Endothelial cell of umbilical vein (primary cell): ENCODE measurements around the gene ARL5C. TPM values are rescaled to one million over a fixed set of nuclear protein-coding genes. Genes with fewer than 3 reads are reported as not detected.

Source experiments
- BruUV-seq: library from RNA; stranded (reverse); fragments of 400-500 nt; replicated peaks from 2 replicates; lab custom pipeline; 2021; lab: Mats Ljungman, UMichigan
- CTCF ChIA-PET: fragments of 300-600, 350-600 bp; sonication (Branson Sonifier 250); formaldehyde crosslinking; loops from one replicate; lab custom pipeline; 2021; ENCODE audit warnings: antibody characterized with exemption, inconsistent platforms; lab: Charles Lee
- POLR2A ChIA-PET: fragments of 300-600, 350-600 bp; sonication (Branson Sonifier 250); formaldehyde crosslinking; loops from one replicate; lab custom pipeline; 2021; ENCODE audit warnings: antibody characterized with exemption, inconsistent platforms; lab: Charles Lee
- DNase-seq: peaks from one replicate; pipeline ENCODE4 v3.0.0-alpha.2; 2011; ENCODE audit warnings: low read depth, low spot score
- FAIRE-seq: peaks from 2 replicates; lab custom pipeline; 2011; peaks lifted over from hg19 to GRCh38; lab: Jason Lieb, UNC
- H2AFZ ChIP-seq: 2 replicates; pipeline ENCODE4 v1.6.0; 2012; ENCODE audit warnings: low read depth, low read length, control low read depth, inconsistent platforms
- H3K27ac ChIP-seq: 2 replicates; pipeline ENCODE4 v1.5.1; 2011; ENCODE audit warnings: low read depth, mild to moderate bottlenecking, control low read depth, low read length, moderate library complexity; ENCODE audit not compliant: insufficient read depth
- H3K27me3 ChIP-seq, 2 experiments: 2 replicates each; pipeline versions ENCODE4 v1.6.0 to v1.6.1; 2011; ENCODE audit warnings: low read length in 2 of 2, mixed read lengths in 1 of 2; ENCODE audit not compliant: control insufficient read depth in 2 of 2, insufficient read depth in 2 of 2
- H3K36me3 ChIP-seq, 2 experiments: 2 replicates in 1 of 2; 3 replicates in 1 of 2; pipeline ENCODE4 v1.5.1; 2011; ENCODE audit warnings: low read length in 2 of 2, mild to moderate bottlenecking in 1 of 2, moderate library complexity in 1 of 2; ENCODE audit not compliant: control insufficient read depth in 2 of 2, insufficient read depth in 2 of 2; ENCODE audit errors: extremely low read depth in 1 of 2
- H3K4me1 ChIP-seq: 3 replicates; pipeline ENCODE4 v1.5.1; 2011; ENCODE audit warnings: mild to moderate bottlenecking, low read length; ENCODE audit not compliant: control insufficient read depth, insufficient read depth; ENCODE audit errors: extremely low read depth
- H3K4me2 ChIP-seq: 2 replicates; pipeline ENCODE4 v1.6.1; 2011; ENCODE audit warnings: low read length, control low read depth, mixed read lengths; ENCODE audit not compliant: insufficient read depth
- H3K4me3 ChIP-seq, 3 experiments: fragments of 200-600 bp in 1 of 3; sonication (generic), shearing (Covaris generic) in 1 of 3; replicated peaks in 1 of 3; 2 replicates each; pipeline ENCODE4 v1.5.1; 2011 to 2016; ENCODE audit warnings: control low read depth in 3 of 3, low read length in 3 of 3, mild to moderate bottlenecking in 2 of 3, inconsistent platforms in 1 of 3, low read depth in 1 of 3, moderate library complexity in 1 of 3; ENCODE audit not compliant: insufficient read depth in 1 of 3
- H3K79me2 ChIP-seq: 2 replicates; pipeline ENCODE4 v1.6.0; 2012; ENCODE audit warnings: low read length, inconsistent platforms; ENCODE audit not compliant: control insufficient read depth, insufficient read depth
- H3K9ac ChIP-seq: replicated peaks from 2 replicates; pipeline ENCODE3; 2011; ENCODE audit warnings: low read length, control low read depth; ENCODE audit not compliant: insufficient read depth; ENCODE audit errors: extremely low read depth
- H3K9me1 ChIP-seq: replicated peaks from 3 replicates; pipeline ENCODE4 v1.6.0; 2011; ENCODE audit warnings: mild to moderate bottlenecking, low read length; ENCODE audit not compliant: control insufficient read depth, insufficient read depth; ENCODE audit errors: extremely low read depth
- H3K9me3 ChIP-seq: replicated peaks from 2 replicates; pipeline ENCODE4 v1.5.1; 2012; ENCODE audit warnings: low read length, inconsistent platforms; ENCODE audit not compliant: control insufficient read depth, insufficient read depth
- H4K20me1 ChIP-seq: replicated peaks from 2 replicates; pipeline ENCODE3; 2011; ENCODE audit warnings: mild to moderate bottlenecking, low read length; ENCODE audit not compliant: control insufficient read depth, insufficient read depth; ENCODE audit errors: extremely low read depth
- CTCF ChIP-seq, 2 donors: IDR thresholded peaks; 1 replicate in 1 of 2; 2 replicates in 1 of 2; pipeline ENCODE4 v1.5.1; 2011; ENCODE audit warnings: low read length in 2 of 2, mild to moderate bottlenecking in 2 of 2, moderate library complexity in 2 of 2, control low read depth in 1 of 2, inconsistent platforms in 1 of 2, low read depth in 1 of 2; ENCODE audit not compliant: insufficient read depth in 1 of 2; ENCODE audit errors: extremely low read depth in 1 of 2
- EZH2 ChIP-seq: IDR thresholded peaks from 2 replicates; pipeline ENCODE4 v1.6.1; 2012; ENCODE audit warnings: borderline replicate concordance, low read depth, mild to moderate bottlenecking, moderate library complexity, low read length, inconsistent platforms; ENCODE audit not compliant: severe bottlenecking
- FOS ChIP-seq: IDR thresholded peaks from 2 replicates; pipeline ENCODE4 v1.6.1; 2011; ENCODE audit warnings: mild to moderate bottlenecking, low read length, moderate library complexity, borderline replicate concordance; ENCODE audit not compliant: insufficient read depth
- GATA2 ChIP-seq: IDR thresholded peaks from 2 replicates; pipeline ENCODE4 v1.7.0; 2011; ENCODE audit warnings: low read depth, mild to moderate bottlenecking, moderate library complexity, mixed read lengths, low read length; ENCODE audit not compliant: insufficient read length, insufficient read depth
- JUN ChIP-seq: IDR thresholded peaks from 2 replicates; pipeline ENCODE4 v1.6.1; 2011; ENCODE audit warnings: borderline replicate concordance, low read depth; ENCODE audit not compliant: insufficient read length, insufficient read depth
- MAX ChIP-seq: IDR thresholded peaks from 2 replicates; pipeline ENCODE4 v1.6.1; 2011; ENCODE audit not compliant: insufficient read depth, insufficient read length
- MYC ChIP-seq: IDR thresholded peaks from one replicate; pipeline ENCODE4 v1.6.1; 2011; ENCODE audit warnings: mild to moderate bottlenecking, low read depth, low read length
- POLR2A ChIP-seq: IDR thresholded peaks from 2 replicates; pipeline ENCODE4 v1.6.1; 2012; ENCODE audit warnings: low read depth, mild to moderate bottlenecking, control low read depth, low read length
- POLR2AphosphoS5 ChIP-seq: IDR thresholded peaks from 2 replicates; pipeline ENCODE4 v1.6.1; 2012; ENCODE audit warnings: low read depth, mild to moderate bottlenecking, control low read depth, low read length, moderate library complexity; ENCODE audit not compliant: insufficient read depth
- dilution Hi-C: fragments of 300-500 bp; cut with MboI; formaldehyde crosslinking; loops from one replicate; pipeline ENCODE4 v1.15.0; 2019; ENCODE audit warnings: low sequenced_read_pairs; ENCODE audit not compliant: extremely low pct_ligation_motif_present
- intact Hi-C: fragments of 100-400 bp; cut with micrococcal nuclease; formaldehyde crosslinking; loops from one replicate; pipeline ENCODE4 v1.10.0; 2022
- polyA plus RNA-seq, 4 experiments: library from polyadenylated mRNA; depleted of rRNA in 3 of 4; stranded (reverse) in 3 of 4; unstranded in 1 of 4; fragments of >200 nt; gene quantifications; 2 replicates each; pipeline versions ENCODE4 v1.2.1 to v1.2.3, GENCODE V29; 2011 to 2012; ENCODE audit warnings: missing spikeins in 1 of 4
- total RNA-seq: library from RNA; stranded (reverse); gene quantifications from 2 replicates; pipeline ENCODE4 v1.2.3, GENCODE V29; 2021

ARL5C gene
- total and polyA plus RNA-seq, 2 donors (not counting 3 experiments of a cell fraction or from before 2014, with no cell fraction given), result not detected

DNA sequence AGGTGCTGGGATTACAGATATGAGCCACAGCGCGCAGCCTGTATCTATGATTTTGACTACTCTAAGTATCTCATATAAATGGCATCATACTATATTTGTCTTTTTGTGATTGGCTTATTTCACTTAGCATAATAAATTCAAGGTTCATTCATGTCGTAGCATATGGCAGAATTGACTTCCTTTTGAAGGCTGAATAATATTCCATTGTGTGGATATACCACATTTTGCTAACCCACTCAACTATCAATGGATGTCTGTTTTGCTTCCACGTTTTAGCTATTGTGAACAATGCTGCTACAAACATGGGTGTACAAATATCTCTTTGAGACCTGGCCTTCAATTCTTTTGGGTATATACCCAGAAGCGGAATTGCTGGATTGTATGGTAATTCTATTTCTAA lies 24.7 kb downstream of the ARL5C start:
- intact Hi-C loops, result no loop called here
- Histone ChIP-seq H3K9ac (no peak overlapping the region), H3K4me3 (no peak overlapping the region), H3K4me2 (no peak overlapping the region), H3K36me3 (no peaks in the 10 kb centered on the region), H4K20me1 (no peaks in the 10 kb centered on the region), H3K79me2 (no peaks in the 10 kb centered on the region), H3K9me3 (no peaks in the 10 kb centered on the region), H3K4me1 (no peaks in the 10 kb centered on the region), H3K27ac (no peak overlapping the region), H3K9me1 (no peaks in the 10 kb centered on the region), H2AFZ (no peak overlapping the region), H3K27me3 (peaks cover 3 to 5% of the 10 kb centered on the region in 2 experiments)
- ChIA-PET POLR2A (no interaction called here), CTCF (interaction anchor here (1.2 to 14.1 kb wide), 2 partner anchors 24 to 157 kb away, joined by 4 to 550 read pairs; no protein-coding TSS in a partner anchor)
- DNase-seq (no peak), FAIRE-seq (no peak)
- dilution Hi-C loops, result no loop called here
- BruUV-seq, result no TSS peak
- TF ChIP-seq FOS (no peak), MAX (no peak), GATA2 (no peak), MYC (no peak), POLR2AphosphoS5 (no peak), JUN (no peak)

DNA sequence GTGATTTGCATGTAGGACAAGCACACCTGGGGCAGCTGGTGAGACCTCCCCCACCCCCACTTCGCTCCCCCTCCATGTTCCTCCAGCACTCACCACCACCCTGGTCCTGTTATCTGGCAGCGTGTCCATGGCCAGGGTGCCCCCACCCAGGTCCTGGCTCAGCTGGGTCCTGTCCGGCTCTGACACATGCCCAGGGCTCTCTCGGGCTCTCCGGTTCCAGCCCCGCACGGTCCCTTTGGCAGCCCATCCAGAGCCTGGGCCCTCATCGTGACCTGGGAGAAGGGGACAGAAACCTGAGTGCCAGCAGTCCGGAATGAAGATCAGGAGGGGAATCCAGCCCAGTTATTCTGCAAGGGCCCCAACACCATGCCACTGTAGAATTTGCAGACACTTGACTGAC lies 26.4 kb downstream of the ARL5C start:
- intact Hi-C loops (no loop called here), dilution Hi-C loops (no loop called here)
- Histone ChIP-seq H3K27ac (no peak overlapping the region), H3K4me1 (no peaks in the 10 kb centered on the region), H3K79me2 (no peaks in the 10 kb centered on the region), H3K9ac (no peak overlapping the region), H3K36me3 (no peaks in the 10 kb centered on the region), H3K27me3 (peaks cover 5% of the 10 kb centered on the region in 2 experiments), H4K20me1 (no peaks in the 10 kb centered on the region), H3K4me2 (no peak overlapping the region), H2AFZ (no peak overlapping the region), H3K9me3 (no peaks in the 10 kb centered on the region), H3K4me3 (no peak overlapping the region), H3K9me1 (no peaks in the 10 kb centered on the region)
- DNase-seq, result no peak
- CTCF ChIA-PET, result interaction anchor here (0.7 to 1.4 kb wide), 2 partner anchors 21 to 157 kb away, joined by 3 read pairs; no protein-coding TSS in a partner anchor
- no peak for FAIRE-seq
- BruUV-seq, result no TSS peak
- POLR2A ChIA-PET, result no interaction called here
- no peak for TF ChIP-seq GATA2
- no peak for TF ChIP-seq MYC
- TF ChIP-seq EZH2, result no peak
- TF ChIP-seq POLR2A, result no peak
- no peak for TF ChIP-seq FOS
- no peak for TF ChIP-seq POLR2AphosphoS5
- TF ChIP-seq MAX, result no peak
- TF ChIP-seq JUN, result no peak
- TF ChIP-seq CTCF (IDR thresholded peaks at IDR 0.05; ENCODE audit: extremely low read depth in 1 of 2, insufficient read depth in 1 of 2, low read depth in 1 of 2, low read length in 2 of 2), result no peak
